WI38 (cell line): ENCODE results near the gene SBNO1.
A peak's percentile ranks its signal among the peaks of the same experiment; 100 is the strongest.

ENCODE experiments used
- H3K4me3 ChIP-seq: 2 replicates; pipeline ENCODE4 v1.5.1; 2011; ENCODE audit warnings: low read depth, mild to moderate bottlenecking, control low read depth, low read length
- CTCF ChIP-seq: IDR thresholded peaks from 2 replicates; pipeline ENCODE4 v1.5.1; 2012; ENCODE audit warnings: low read depth, mild to moderate bottlenecking, control low read depth, low read length

Gene SBNO1

GRCh38 chr12:123271001-123271668 is 93.5 kb downstream of the SBNO1 start:
- peak; percentile 25 for TF ChIP-seq CTCF
- peak overlapping the region; percentile 82 for H3K4me3 ChIP-seq

GRCh38 chr12:123270214-123271000 is 94.2 kb downstream of the SBNO1 start:
- TF ChIP-seq CTCF = no peak
- H3K4me3 ChIP-seq = peak overlapping the region; percentile 82

- H3K4me3 ChIP-seq = peak overlapping the region; percentile 82
- TF ChIP-seq CTCF = no peak
Observed at GRCh38 chr12:123269896-123270213, 94.8 kb downstream of the SBNO1 start.

- peak overlapping the region; percentile 82 for H3K4me3 ChIP-seq
- no peak for TF ChIP-seq CTCF
Observed at GRCh38 chr12:123269395-123269892, 95.2 kb downstream of the SBNO1 start.

- no peak for TF ChIP-seq CTCF
Observed at GRCh38 chr12:123268850-123269249, 95.8 kb downstream of the SBNO1 start.

GRCh38 chr12:123267991-123268843 is 96.4 kb downstream of the SBNO1 start:
- no peak for TF ChIP-seq CTCF
- H3K4me3 ChIP-seq = no peak overlapping the region

More at GRCh38 chr12:123268850-123269249, 95.8 kb downstream of the SBNO1 start:
- H3K4me3 ChIP-seq = no peak overlapping the region
